Activated T-helper 2 cell treated with anti-CD3 and anti-CD28 coated beads, Interferon-gamma antibody, Interleukin-2, Interleukin-4, amounts not matched to agents 10 μg/mL and 5 μg/mL and 100 μg/mL, durations not matched to agents 14 hours and 24 hours and 36 hours (primary cell): ENCODE results near the gene FOSL1. TPM values are rescaled to one million over a fixed set of nuclear protein-coding genes. Genes with fewer than 3 reads are reported as not detected.
"Not testable (repeated sequence)": the region's sequence is repeated elsewhere in the genome, so short reads cannot be mapped to it uniquely, and the experiment has no call there.

Experiments
- DNase-seq: peaks from one replicate; pipeline ENCODE4 v3.0.0; 2021; ENCODE audit warnings: low spot score
- H3K27ac Mint-ChIP-seq: one replicate; pipeline ENCODE4 v1.8.0; 2021; ENCODE audit warnings: mixed read lengths
- H3K27me3 Mint-ChIP-seq: one replicate; pipeline ENCODE4 v1.8.0; 2021; ENCODE audit warnings: low read depth, mixed read lengths
- H3K36me3 Mint-ChIP-seq: one replicate; pipeline ENCODE4 v1.8.0; 2021; ENCODE audit warnings: low read depth, mixed read lengths
- H3K4me1 Mint-ChIP-seq: one replicate; pipeline ENCODE4 v1.8.0; 2021; ENCODE audit warnings: low read depth, mixed read lengths
- H3K4me3 Mint-ChIP-seq: one replicate; pipeline ENCODE4 v1.8.0; 2021; ENCODE audit warnings: low read depth, mild to moderate bottlenecking, moderate library complexity, mixed read lengths
- H3K9me3 Mint-ChIP-seq: one replicate; pipeline ENCODE4 v1.8.0; 2021; ENCODE audit warnings: mixed read lengths
- intact Hi-C: fragments of 100-400 bp; cut with micrococcal nuclease; formaldehyde crosslinking; loops from one replicate; pipeline ENCODE4 v1.15.1; 2023
- total RNA-seq: library from RNA; stranded (reverse); gene quantifications from 2 replicates; pipeline ENCODE4 v1.2.3, GENCODE V29; 2022

The FOSL1 gene
- total RNA-seq, 1 donor from 2014 or later, result 24.0 TPM

GRCh38 chr11:65852508-65853245 is 47.5 kb downstream of the FOSL1 start:
- no peak for DNase-seq
- H3K36me3 Mint-ChIP-seq, result peaks cover 69% of the 10 kb centered on the region
- no peak overlapping the region for H3K27ac Mint-ChIP-seq
- intact Hi-C loops, result loop anchor here (10.0 kb wide), 2 partner anchors 278 to 768 kb away; partner anchors contain the start of genes CDCA5, EHBP1L1, FAM89B and ZFPL1
- peak overlapping the region; percentile 26 for H3K4me3 Mint-ChIP-seq
- H3K27me3 Mint-ChIP-seq, result no peaks in the 10 kb centered on the region
- H3K9me3 Mint-ChIP-seq, result peaks cover 9% of the 10 kb centered on the region
- H3K4me1 Mint-ChIP-seq, result peaks cover 18% of the 10 kb centered on the region

DNA sequence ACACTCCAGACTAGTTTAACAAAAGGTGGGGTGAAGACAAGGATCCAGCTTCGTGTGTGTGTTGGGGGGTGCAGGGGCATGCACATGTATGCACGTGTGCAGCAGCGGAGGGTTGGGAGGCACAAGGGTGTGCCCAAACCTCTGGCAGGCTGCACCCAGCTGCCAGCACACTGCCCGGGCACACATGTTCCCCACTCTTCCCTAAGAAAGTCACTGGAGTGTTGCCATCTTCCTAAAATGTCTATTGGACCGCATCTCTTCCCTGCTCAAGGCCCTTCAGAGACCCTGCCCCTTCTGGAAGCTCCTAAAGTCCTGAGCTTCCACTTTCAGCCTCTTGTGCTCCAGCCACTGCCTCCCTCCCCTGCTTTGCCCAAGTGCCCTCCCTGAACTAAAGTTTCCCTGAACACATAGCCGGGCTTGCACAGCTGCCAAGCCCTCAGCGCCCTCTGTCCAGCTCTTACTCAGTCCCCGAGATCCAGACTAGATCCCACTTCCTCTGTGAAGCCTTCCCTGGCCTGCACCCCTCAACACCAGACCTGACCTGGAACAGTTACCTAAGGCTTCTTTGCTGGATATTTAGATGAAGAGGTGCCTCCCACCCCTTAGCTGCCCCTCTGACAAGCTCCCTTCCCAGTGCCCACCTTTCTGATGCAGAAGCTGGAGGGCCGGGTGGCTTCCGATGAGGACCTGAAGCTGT is 48.2 kb downstream of the FOSL1 start:
- peaks cover 68% of the 10 kb centered on the region for H3K36me3 Mint-ChIP-seq
- H3K4me1 Mint-ChIP-seq, result peaks cover 18% of the 10 kb centered on the region
- intact Hi-C loops, result loop anchor here (10.0 kb wide), 2 partner anchors 277 to 767 kb away; partner anchors contain the start of genes CDCA5, EHBP1L1, FAM89B and ZFPL1
- no peaks in the 10 kb centered on the region for H3K27me3 Mint-ChIP-seq
- DNase-seq, result no peak
- H3K27ac Mint-ChIP-seq, result no peak overlapping the region
- peaks cover 9% of the 10 kb centered on the region for H3K9me3 Mint-ChIP-seq
- H3K4me3 Mint-ChIP-seq, result peak overlapping the region; percentile 26

- Mint-ChIP-seq H3K27me3 (no peaks in the 10 kb centered on the region), H3K4me1 (peaks cover 10% of the 10 kb centered on the region), H3K36me3 (peaks cover 60% of the 10 kb centered on the region), H3K9me3 (peaks cover 9% of the 10 kb centered on the region), H3K4me3 (no peak overlapping the region), H3K27ac (no peak overlapping the region)
- peak; percentile 9 for DNase-seq
- intact Hi-C loops, result loop anchor here (10.0 kb wide), 2 partner anchors 276 to 766 kb away; partner anchors contain the start of genes CDCA5, EHBP1L1, FAM89B and ZFPL1
Observed at GRCh38 chr11:65851083-65851579, 49.1 kb downstream of the FOSL1 start.

- DNase-seq, result peak; percentile 10
- H3K36me3 Mint-ChIP-seq, result peaks cover 53% of the 10 kb centered on the region
Observed at GRCh38 chr11:65850217-65851082, 49.7 kb downstream of the FOSL1 start.

DNA sequence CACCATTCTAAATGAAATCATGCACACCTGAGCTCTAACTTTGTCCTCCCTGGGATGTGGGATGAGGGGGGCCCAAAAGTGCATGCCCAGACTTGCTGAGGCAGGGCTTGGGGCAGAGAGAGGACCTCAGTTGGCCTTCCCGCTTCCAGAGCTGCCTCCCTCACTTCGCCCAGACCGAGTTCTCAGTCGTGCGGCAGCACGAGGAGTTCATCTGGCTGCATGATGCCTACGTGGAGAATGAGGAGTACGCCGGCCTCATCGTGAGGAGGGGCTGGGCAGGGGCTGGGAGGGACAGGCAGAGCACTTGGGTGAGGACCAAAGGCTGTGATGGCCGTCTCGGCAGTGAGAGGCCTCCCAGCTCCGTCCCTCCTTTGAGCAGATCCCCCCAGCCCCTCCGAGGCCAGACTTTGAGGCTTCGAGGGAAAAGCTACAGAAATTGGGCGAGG is 50.4 kb downstream of the FOSL1 start:
- Mint-ChIP-seq H3K4me1 (peaks cover 4% of the 10 kb centered on the region), H3K36me3 (peaks cover 46% of the 10 kb centered on the region), H3K4me3 (no peak overlapping the region), H3K9me3 (peaks cover 9% of the 10 kb centered on the region), H3K27me3 (no peaks in the 10 kb centered on the region), H3K27ac (no peak overlapping the region)
- no peak for DNase-seq
- intact Hi-C loops, result loop anchor here (10.0 kb wide), 2 partner anchors 275 to 765 kb away; partner anchors contain the start of genes CDCA5, EHBP1L1, FAM89B and ZFPL1

More at GRCh38 chr11:65850217-65851082, 49.7 kb downstream of the FOSL1 start:
- H3K9me3 Mint-ChIP-seq, result peaks cover 9% of the 10 kb centered on the region
- H3K4me1 Mint-ChIP-seq, result peaks cover 6% of the 10 kb centered on the region
- H3K27ac Mint-ChIP-seq, result no peak overlapping the region
- intact Hi-C loops, result loop anchor here (10.0 kb wide), 2 partner anchors 276 to 766 kb away; partner anchors contain the start of genes CDCA5, EHBP1L1, FAM89B and ZFPL1
- H3K27me3 Mint-ChIP-seq, result no peaks in the 10 kb centered on the region
- no peak overlapping the region for H3K4me3 Mint-ChIP-seq

- intact Hi-C loops, result no loop called here
- H3K4me3 Mint-ChIP-seq, result no peak overlapping the region
- no peaks in the 10 kb centered on the region for H3K27me3 Mint-ChIP-seq
- no peak overlapping the region for H3K27ac Mint-ChIP-seq
- peaks cover 42% of the 10 kb centered on the region for H3K36me3 Mint-ChIP-seq
- H3K9me3 Mint-ChIP-seq, result peaks cover 9% of the 10 kb centered on the region
- DNase-seq, result no peak
- H3K4me1 Mint-ChIP-seq, result peaks cover 3% of the 10 kb centered on the region
Observed at GRCh38 chr11:65849366-65849765, 50.8 kb downstream of the FOSL1 start.

GRCh38 chr11:65848693-65849092 is 51.5 kb downstream of the FOSL1 start:
- H3K4me3 Mint-ChIP-seq, intact Hi-C loops, H3K27ac Mint-ChIP-seq, DNase-seq, H3K9me3 Mint-ChIP-seq, H3K4me1 Mint-ChIP-seq, H3K27me3 Mint-ChIP-seq: not testable (repeated sequence)
- peaks cover 35% of the 10 kb centered on the region for H3K36me3 Mint-ChIP-seq

- no peaks in the 10 kb centered on the region for H3K27me3 Mint-ChIP-seq
- intact Hi-C loops, result no loop called here
- no peak overlapping the region for H3K27ac Mint-ChIP-seq
- peaks cover 9% of the 10 kb centered on the region for H3K9me3 Mint-ChIP-seq
- DNase-seq, result no peak
- H3K4me3 Mint-ChIP-seq, result no peak overlapping the region
- peaks cover 26% of the 10 kb centered on the region for H3K36me3 Mint-ChIP-seq
- H3K4me1 Mint-ChIP-seq, result no peaks in the 10 kb centered on the region
Observed at GRCh38 chr11:65847746-65848145, 52.4 kb downstream of the FOSL1 start.

- H3K27ac Mint-ChIP-seq, result no peak overlapping the region
- DNase-seq, result no peak
- H3K4me1 Mint-ChIP-seq, result no peaks in the 10 kb centered on the region
- no peak overlapping the region for H3K4me3 Mint-ChIP-seq
- H3K36me3 Mint-ChIP-seq, result no peaks in the 10 kb centered on the region
- H3K27me3 Mint-ChIP-seq, result no peaks in the 10 kb centered on the region
- no peaks in the 10 kb centered on the region for H3K9me3 Mint-ChIP-seq
- intact Hi-C loops, result no loop called here
Observed at GRCh38 chr11:65844231-65844872, 55.8 kb downstream of the FOSL1 start.

DNA sequence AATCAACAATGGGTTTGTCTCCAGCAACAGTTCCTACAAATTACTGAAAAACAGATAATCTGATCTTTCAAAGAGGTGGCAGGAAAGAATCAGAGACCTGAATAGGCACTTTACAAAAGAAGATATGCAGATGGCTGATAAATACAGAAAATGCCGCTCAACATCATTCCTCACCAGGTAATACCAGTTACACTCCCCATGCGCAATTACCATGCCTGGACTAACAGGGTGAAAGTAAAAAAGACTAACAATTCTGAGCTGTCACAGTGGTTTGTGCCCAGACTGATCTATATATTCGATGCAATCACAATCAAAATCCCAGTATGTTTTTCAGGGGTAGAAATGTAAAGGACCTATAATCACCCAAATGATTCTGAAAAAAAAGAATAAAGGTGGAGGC is 56.4 kb downstream of the FOSL1 start:
- Mint-ChIP-seq H3K27ac (no peak overlapping the region), H3K4me1 (no peaks in the 10 kb centered on the region), H3K9me3 (no peaks in the 10 kb centered on the region), H3K27me3 (no peaks in the 10 kb centered on the region), H3K4me3 (no peak overlapping the region), H3K36me3 (no peaks in the 10 kb centered on the region)
- intact Hi-C loops, result no loop called here
- DNase-seq, result no peak

DNA sequence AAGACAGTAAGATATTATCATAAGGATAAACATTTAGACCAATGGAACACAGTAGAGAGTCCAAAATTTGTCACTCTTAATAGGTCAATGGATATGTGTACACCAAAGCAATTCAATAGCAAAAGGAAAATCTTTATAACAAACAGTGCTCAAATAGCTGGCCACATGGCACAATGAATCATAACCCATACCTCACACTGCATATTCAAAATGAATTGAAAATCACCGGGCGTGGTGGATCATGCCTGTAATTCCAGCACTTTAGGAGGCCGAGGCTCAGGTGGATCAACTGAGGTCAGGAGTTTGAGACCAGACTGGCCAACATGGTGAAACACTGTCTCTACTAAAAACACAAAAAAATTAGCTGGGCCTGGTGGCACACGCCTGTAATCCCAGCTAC is 58.0 kb downstream of the FOSL1 start:
- Mint-ChIP-seq H3K4me1 (no peaks in the 10 kb centered on the region), H3K36me3 (no peaks in the 10 kb centered on the region)

More for the DNA sequence above, 58.0 kb downstream of the FOSL1 start:
- H3K27ac Mint-ChIP-seq, result no peak overlapping the region
- H3K27me3 Mint-ChIP-seq, result no peaks in the 10 kb centered on the region
- no peak overlapping the region for H3K4me3 Mint-ChIP-seq
- intact Hi-C loops, result no loop called here
- no peaks in the 10 kb centered on the region for H3K9me3 Mint-ChIP-seq
- no peak for DNase-seq
